ENCODE results near the gene PSMB7.

The PSMB7 gene

DNA sequence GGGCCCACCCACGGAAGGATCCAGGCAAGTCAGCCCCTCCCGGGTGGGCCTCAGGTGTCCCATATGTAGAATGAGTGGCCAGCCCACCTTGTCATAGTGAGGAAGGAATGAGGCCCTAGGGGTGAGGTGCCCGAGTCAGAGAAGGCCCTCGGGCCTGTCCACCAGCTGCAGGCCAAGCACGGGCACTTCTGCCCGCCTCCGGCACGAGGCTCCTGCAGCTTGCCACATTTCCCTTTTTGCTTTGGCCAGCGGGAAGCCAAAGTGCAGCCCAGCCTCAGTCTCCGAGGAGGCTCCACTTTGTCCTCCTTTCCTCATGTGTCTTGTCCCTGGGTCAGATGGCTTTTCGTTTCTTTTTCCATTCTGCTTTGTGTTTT is 72.9 kb downstream of the PSMB7 start:
- Histone ChIP-seq H3K4me3 (ENCODE audit: low read depth, low read length) (no peak overlapping the region), H3K27ac (ENCODE audit: low read depth, low read length) (no peak overlapping the region), H3K9ac (ENCODE audit: low read length) (no peak overlapping the region), H3K4me1 (ENCODE audit: control insufficient read depth, insufficient read depth, low read length) (peaks cover 17% of the 10 kb centered on the region), H3K27me3 (ENCODE audit: control insufficient read depth, insufficient read depth, low read length) (no peaks in the 10 kb centered on the region), H3K36me3 (ENCODE audit: control insufficient read depth, insufficient read depth, low read length) (peaks cover 32% of the 10 kb centered on the region), H3K9me3 (ENCODE audit: control insufficient read depth, insufficient read depth, low read depth, low read length) (peaks cover 4% of the 10 kb centered on the region; the same call in 1 of the 2 replicates)

DNA sequence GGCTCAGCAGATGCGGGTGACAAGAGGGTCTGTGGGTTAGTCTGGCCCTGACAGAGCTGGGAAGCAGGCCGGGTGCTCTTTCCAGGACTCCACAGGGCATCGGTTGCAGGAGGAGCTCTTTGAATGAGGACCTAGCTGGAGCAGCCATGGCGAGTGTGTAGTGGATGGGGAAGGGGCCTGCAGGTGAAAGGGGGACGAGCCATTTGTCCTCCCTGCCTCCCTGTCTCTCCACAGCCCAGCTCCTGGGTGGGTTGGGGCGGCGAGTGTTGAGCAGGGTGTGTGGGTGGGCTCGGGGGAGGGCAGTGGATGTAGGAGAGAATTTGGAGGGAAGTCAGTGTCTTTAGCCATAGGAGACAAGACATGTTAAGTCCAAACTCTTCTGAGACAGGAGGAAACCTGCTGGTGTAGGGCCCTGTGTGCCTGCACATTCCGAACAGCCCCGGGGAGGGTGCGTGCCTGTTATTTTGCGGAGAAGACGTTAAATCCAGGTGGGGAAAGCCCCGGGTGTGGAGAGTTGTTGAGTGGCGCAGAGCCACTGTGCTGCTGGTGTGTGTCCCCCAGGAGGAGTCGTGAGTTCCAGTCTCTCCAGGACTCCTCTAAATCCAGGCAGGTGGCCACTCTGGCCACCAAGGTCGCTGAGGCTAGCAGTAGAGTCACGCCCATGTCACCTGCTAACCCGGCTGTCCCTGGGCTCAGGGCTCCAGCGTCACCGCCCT is 73.6 kb downstream of the PSMB7 start:
- no peak overlapping the region for H3K27ac ChIP-seq (ENCODE audit: low read depth, low read length)
- peaks cover 36% of the 10 kb centered on the region for H3K36me3 ChIP-seq (ENCODE audit: control insufficient read depth, insufficient read depth, low read length)
- peaks cover 17% of the 10 kb centered on the region for H3K4me1 ChIP-seq (ENCODE audit: control insufficient read depth, insufficient read depth, low read length)
- H3K27me3 ChIP-seq (ENCODE audit: control insufficient read depth, insufficient read depth, low read length) = no peaks in the 10 kb centered on the region
- H3K9ac ChIP-seq (ENCODE audit: low read length) = no peak overlapping the region
- no peak overlapping the region for H3K4me3 ChIP-seq (ENCODE audit: low read depth, low read length)
- H3K9me3 ChIP-seq (ENCODE audit: control insufficient read depth, insufficient read depth, low read depth, low read length) = peaks cover 9% of the 10 kb centered on the region; the same call in 1 of the 2 replicates

GRCh38 chr9:124340219-124341069 is 74.8 kb downstream of the PSMB7 start:
- Histone ChIP-seq H3K27ac (ENCODE audit: low read depth, low read length) (no peak overlapping the region), H3K27me3 (ENCODE audit: control insufficient read depth, insufficient read depth, low read length) (no peaks in the 10 kb centered on the region), H3K4me3 (ENCODE audit: low read depth, low read length) (no peak overlapping the region), H3K9ac (ENCODE audit: low read length) (no peak overlapping the region), H3K36me3 (ENCODE audit: control insufficient read depth, insufficient read depth, low read length) (peaks cover 33% of the 10 kb centered on the region), H3K4me1 (ENCODE audit: control insufficient read depth, insufficient read depth, low read length) (peaks cover 17% of the 10 kb centered on the region), H3K9me3 (ENCODE audit: control insufficient read depth, insufficient read depth, low read depth, low read length) (peaks cover 9% of the 10 kb centered on the region; the same call in 1 of the 2 replicates)

DNA sequence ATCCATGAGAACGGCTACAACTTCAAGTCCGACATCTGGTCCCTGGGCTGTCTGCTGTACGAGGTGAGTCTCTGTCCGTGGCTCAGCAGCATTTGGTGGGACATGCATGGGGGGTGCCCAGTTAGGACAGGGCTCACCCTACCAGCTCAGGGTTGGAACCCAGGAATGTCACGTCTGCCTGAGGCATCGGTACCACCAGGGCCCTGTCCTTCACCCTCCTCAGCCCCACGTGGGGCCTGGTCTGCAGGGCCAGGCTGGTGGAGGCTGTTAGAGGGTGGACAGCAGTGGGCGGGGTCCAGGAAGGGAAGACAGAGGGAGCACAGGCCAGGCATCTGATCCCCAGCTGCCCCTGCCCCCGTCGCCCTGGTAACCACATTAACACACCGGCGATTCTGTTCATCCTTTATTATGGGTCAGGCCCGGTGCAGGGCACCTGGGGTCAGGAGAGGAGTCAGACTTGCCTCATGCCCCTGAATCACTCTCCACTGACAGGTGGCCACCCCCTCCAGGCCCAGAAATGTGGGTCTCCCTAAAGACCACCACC is 75.6 kb downstream of the PSMB7 start:
- Histone ChIP-seq H3K36me3 (ENCODE audit: control insufficient read depth, insufficient read depth, low read length) (peaks cover 31% of the 10 kb centered on the region), H3K27ac (ENCODE audit: low read depth, low read length) (no peak overlapping the region), H3K4me3 (ENCODE audit: low read depth, low read length) (no peak overlapping the region), H3K27me3 (ENCODE audit: control insufficient read depth, insufficient read depth, low read length) (no peaks in the 10 kb centered on the region), H3K9ac (ENCODE audit: low read length) (no peak overlapping the region), H3K4me1 (ENCODE audit: control insufficient read depth, insufficient read depth, low read length) (peaks cover 17% of the 10 kb centered on the region), H3K9me3 (ENCODE audit: control insufficient read depth, insufficient read depth, low read depth, low read length) (peaks cover 9% of the 10 kb centered on the region; the same call in 1 of the 2 replicates)

DNA sequence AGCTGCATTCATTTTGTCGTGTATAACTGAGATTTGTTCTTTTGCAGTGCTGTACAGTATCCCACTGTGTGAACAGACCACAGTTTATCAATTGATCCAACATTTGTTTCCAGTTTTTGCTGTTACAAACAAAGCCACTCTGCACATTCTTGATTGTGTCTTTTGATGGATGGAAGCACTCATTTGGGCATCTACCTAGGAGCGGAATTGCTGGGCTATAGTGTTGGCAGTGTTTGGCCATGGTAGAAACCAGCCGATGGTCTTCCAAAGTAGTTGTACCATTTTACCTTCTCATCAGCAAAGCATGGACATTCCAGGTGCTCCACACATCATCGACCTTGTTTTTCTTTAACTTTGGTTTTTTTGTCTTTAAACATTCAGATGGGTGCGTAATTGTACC is 77.7 kb downstream of the PSMB7 start:
- H3K36me3 ChIP-seq (ENCODE audit: control insufficient read depth, insufficient read depth, low read length) = peaks cover 26% of the 10 kb centered on the region
- no peak overlapping the region for H3K4me3 ChIP-seq (ENCODE audit: low read depth, low read length)
- H3K27ac ChIP-seq (ENCODE audit: low read depth, low read length) = no peak overlapping the region
- H3K27me3 ChIP-seq (ENCODE audit: control insufficient read depth, insufficient read depth, low read length) = no peaks in the 10 kb centered on the region
- peaks cover 9% of the 10 kb centered on the region; the same call in 1 of the 2 replicates for H3K9me3 ChIP-seq (ENCODE audit: control insufficient read depth, insufficient read depth, low read depth, low read length)
- peaks cover 6% of the 10 kb centered on the region for H3K4me1 ChIP-seq (ENCODE audit: control insufficient read depth, insufficient read depth, low read length)
- H3K9ac ChIP-seq (ENCODE audit: low read length) = no peak overlapping the region

GRCh38 chr9:124335320-124335707 is 79.9 kb downstream of the PSMB7 start:
- Histone ChIP-seq H3K4me1 (ENCODE audit: control insufficient read depth, insufficient read depth, low read length) (peaks cover 4% of the 10 kb centered on the region; the same call in 1 of the 2 replicates), H3K4me3 (ENCODE audit: low read depth, low read length) (no peak overlapping the region), H3K27ac (ENCODE audit: low read depth, low read length) (no peak overlapping the region), H3K27me3 (ENCODE audit: control insufficient read depth, insufficient read depth, low read length) (no peaks in the 10 kb centered on the region), H3K9ac (ENCODE audit: low read length) (no peak overlapping the region), H3K9me3 (ENCODE audit: control insufficient read depth, insufficient read depth, low read depth, low read length) (peaks cover 9% of the 10 kb centered on the region; the same call in 1 of the 2 replicates), H3K36me3 (ENCODE audit: control insufficient read depth, insufficient read depth, low read length) (peaks cover 26% of the 10 kb centered on the region)

- Histone ChIP-seq H3K27ac (ENCODE audit: low read depth, low read length) (no peak overlapping the region), H3K27me3 (ENCODE audit: control insufficient read depth, insufficient read depth, low read length) (no peaks in the 10 kb centered on the region), H3K4me3 (ENCODE audit: low read depth, low read length) (no peak overlapping the region), H3K9ac (ENCODE audit: low read length) (no peak overlapping the region), H3K9me3 (ENCODE audit: control insufficient read depth, insufficient read depth, low read depth, low read length) (peaks cover 9% of the 10 kb centered on the region; the same call in 1 of the 2 replicates), H3K4me1 (ENCODE audit: control insufficient read depth, insufficient read depth, low read length) (peaks cover 4% of the 10 kb centered on the region; the same call in 1 of the 2 replicates), H3K36me3 (ENCODE audit: control insufficient read depth, insufficient read depth, low read length) (peaks cover 27% of the 10 kb centered on the region)
Observed at GRCh38 chr9:124334568-124335319, 80.5 kb downstream of the PSMB7 start.

- no peaks in the 10 kb centered on the region for H3K27me3 ChIP-seq (ENCODE audit: control insufficient read depth, insufficient read depth, low read length)
- no peak overlapping the region for H3K4me3 ChIP-seq (ENCODE audit: low read depth, low read length)
- no peak overlapping the region for H3K9ac ChIP-seq (ENCODE audit: low read length)
- peaks cover 30% of the 10 kb centered on the region for H3K36me3 ChIP-seq (ENCODE audit: control insufficient read depth, insufficient read depth, low read length)
- H3K4me1 ChIP-seq (ENCODE audit: control insufficient read depth, insufficient read depth, low read length) = no peaks in the 10 kb centered on the region
- H3K9me3 ChIP-seq (ENCODE audit: control insufficient read depth, insufficient read depth, low read depth, low read length) = peaks cover 9% of the 10 kb centered on the region; the same call in 1 of the 2 replicates
- no peak overlapping the region for H3K27ac ChIP-seq (ENCODE audit: low read depth, low read length)
Observed at GRCh38 chr9:124333203-124333579, 82.1 kb downstream of the PSMB7 start.

DNA sequence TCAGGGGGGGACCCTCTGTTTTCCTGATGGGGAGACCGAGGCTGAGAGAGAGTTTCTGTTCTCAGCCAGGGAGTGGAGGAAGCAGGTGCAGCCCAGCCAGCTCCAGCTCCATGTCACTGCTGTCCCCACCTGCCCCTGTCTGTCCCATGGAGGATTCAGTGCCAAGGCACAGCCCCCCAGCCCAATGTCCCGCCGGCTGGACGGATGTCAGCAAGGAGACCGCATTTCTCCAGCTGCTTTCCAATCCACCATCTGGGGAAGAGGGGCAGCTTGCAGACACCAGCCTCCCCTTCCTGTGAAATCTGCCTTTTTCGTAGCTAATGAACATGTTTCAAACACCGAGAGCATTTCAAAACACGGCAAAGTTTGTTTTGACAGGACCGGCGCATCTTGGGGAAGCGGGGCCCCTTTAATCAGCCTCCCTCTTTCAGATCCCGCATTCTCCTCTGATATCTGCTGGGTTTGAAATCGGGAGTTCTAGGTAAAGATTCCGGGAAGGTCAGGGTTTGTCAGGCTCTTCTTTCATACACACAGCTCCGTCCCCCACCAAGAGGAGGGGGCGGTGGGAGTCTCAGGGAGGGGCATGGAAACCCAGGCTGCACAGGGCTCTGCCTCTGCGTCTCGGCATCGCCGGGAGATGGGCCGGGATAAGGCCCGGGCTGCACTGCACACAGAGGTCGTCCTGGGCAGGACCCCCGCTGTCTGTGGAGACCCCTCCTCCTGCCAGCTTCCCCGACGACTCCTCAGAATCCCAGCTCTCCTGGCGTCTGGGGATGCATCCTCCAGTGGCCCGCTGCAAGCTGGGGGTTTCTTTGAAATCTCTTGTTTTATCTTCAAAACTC is 82.7 kb downstream of the PSMB7 start:
- Histone ChIP-seq H3K36me3 (ENCODE audit: control insufficient read depth, insufficient read depth, low read length) (peaks cover 28% of the 10 kb centered on the region), H3K27ac (ENCODE audit: low read depth, low read length) (no peak overlapping the region), H3K9ac (ENCODE audit: low read length) (no peak overlapping the region), H3K4me3 (ENCODE audit: low read depth, low read length) (no peak overlapping the region), H3K4me1 (ENCODE audit: control insufficient read depth, insufficient read depth, low read length) (no peaks in the 10 kb centered on the region), H3K27me3 (ENCODE audit: control insufficient read depth, insufficient read depth, low read length) (no peaks in the 10 kb centered on the region), H3K9me3 (ENCODE audit: control insufficient read depth, insufficient read depth, low read depth, low read length) (peaks cover 6% of the 10 kb centered on the region; the same call in 1 of the 2 replicates)

- no peaks in the 10 kb centered on the region for H3K27me3 ChIP-seq (ENCODE audit: control insufficient read depth, insufficient read depth, low read length)
- H3K9me3 ChIP-seq (ENCODE audit: control insufficient read depth, insufficient read depth, low read depth, low read length) = no peaks in the 10 kb centered on the region
- no peak overlapping the region for H3K27ac ChIP-seq (ENCODE audit: low read depth, low read length)
- H3K4me1 ChIP-seq (ENCODE audit: control insufficient read depth, insufficient read depth, low read length) = no peaks in the 10 kb centered on the region
- H3K9ac ChIP-seq (ENCODE audit: low read length) = no peak overlapping the region
- no peak overlapping the region for H3K4me3 ChIP-seq (ENCODE audit: low read depth, low read length)
- H3K36me3 ChIP-seq (ENCODE audit: control insufficient read depth, insufficient read depth, low read length) = peaks cover 29% of the 10 kb centered on the region
Observed at GRCh38 chr9:124331580-124331979, 83.7 kb downstream of the PSMB7 start.
